ENCODE measurements around the gene RABGAP1L.

GRCh38 chr1:174900317-174900716 is 741.0 kb downstream of the RABGAP1L start:
- TF ChIP-seq, protein P1, sequence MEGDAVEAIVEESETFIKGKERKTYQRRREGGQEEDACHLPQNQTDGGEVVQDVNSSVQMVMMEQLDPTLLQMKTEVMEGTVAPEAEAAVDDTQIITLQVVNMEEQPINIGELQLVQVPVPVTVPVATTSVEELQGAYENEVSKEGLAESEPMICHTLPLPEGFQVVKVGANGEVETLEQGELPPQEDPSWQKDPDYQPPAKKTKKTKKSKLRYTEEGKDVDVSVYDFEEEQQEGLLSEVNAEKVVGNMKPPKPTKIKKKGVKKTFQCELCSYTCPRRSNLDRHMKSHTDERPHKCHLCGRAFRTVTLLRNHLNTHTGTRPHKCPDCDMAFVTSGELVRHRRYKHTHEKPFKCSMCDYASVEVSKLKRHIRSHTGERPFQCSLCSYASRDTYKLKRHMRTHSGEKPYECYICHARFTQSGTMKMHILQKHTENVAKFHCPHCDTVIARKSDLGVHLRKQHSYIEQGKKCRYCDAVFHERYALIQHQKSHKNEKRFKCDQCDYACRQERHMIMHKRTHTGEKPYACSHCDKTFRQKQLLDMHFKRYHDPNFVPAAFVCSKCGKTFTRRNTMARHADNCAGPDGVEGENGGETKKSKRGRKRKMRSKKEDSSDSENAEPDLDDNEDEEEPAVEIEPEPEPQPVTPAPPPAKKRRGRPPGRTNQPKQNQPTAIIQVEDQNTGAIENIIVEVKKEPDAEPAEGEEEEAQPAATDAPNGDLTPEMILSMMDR (IDR thresholded peaks at IDR 0.05), result no peak
- TF ChIP-seq POLR2A (IDR thresholded peaks at IDR 0.05), result no peak

All from Peyer's patch (tissue), 4 donors.